Measurements from ENCODE around the gene TMEM106C.

The TMEM106C gene

DNA sequence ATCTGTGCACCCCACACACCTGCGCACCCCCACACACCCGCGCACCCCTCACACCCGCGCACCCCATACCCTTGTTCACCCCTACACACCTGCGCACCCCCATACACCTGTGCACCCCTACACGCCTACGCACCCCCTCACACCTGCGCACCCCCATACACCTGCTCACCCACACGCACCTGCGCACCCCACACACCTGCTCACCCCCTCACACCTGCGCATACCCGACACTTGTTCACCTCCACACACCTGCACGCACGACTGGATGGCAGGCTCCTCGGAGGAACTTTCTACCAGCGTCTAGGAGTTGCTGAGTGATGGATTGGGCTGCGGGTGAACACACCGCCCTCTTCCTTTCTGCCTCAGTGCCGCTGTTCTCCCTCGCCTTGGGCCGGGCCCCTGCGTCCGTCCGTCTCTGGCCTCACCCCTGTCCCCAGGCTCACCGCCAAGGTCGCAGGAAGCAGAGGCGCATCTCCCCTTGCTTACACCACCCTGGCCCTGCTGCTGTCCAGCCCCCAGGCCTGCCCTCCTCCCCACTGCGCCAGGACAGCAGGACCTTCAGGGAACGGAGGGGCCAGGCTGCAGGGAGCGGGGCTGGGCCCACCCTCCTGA is 20.7 kb upstream of the TMEM106C start:
- TF ChIP-seq GATA2 (IDR thresholded peaks at IDR 0.05; ENCODE audit: low read depth, low read length) (no peak), GATA3 (IDR thresholded peaks at IDR 0.05; ENCODE audit: low read depth, low read length) (no peak)

GRCh38 chr12:47943623-47944340 is 19.6 kb upstream of the TMEM106C start:
- TF ChIP-seq GATA3 (IDR thresholded peaks at IDR 0.05; ENCODE audit: low read depth, low read length) (no peak), GATA2 (IDR thresholded peaks at IDR 0.05; ENCODE audit: low read depth, low read length) (no peak)

GRCh38 chr12:47944685-47945340 is 18.6 kb upstream of the TMEM106C start:
- TF ChIP-seq GATA2 (IDR thresholded peaks at IDR 0.05; ENCODE audit: low read depth, low read length) (no peak), GATA3 (IDR thresholded peaks at IDR 0.05; ENCODE audit: low read depth, low read length) (no peak)

DNA sequence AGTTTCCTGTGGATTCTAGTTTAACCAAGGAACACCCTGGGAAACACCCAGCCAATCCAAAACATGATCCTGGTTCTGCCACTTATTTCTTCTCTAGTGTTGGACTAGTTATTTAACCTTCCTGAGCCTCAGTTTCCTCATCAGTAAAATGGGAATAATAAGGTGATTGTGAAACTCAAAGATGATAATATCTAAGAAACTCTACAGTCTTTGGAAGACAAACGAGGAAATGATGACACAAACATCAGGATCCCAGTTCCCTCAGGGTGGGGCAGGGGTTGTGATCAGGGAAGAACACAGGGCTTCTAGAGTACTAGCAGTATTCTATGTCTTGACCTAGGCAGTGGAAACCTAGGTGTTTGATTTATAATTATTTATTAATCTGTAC is 18.1 kb upstream of the TMEM106C start:
- TF ChIP-seq GATA3 (IDR thresholded peaks at IDR 0.05; ENCODE audit: low read depth, low read length), result no peak
- no peak for TF ChIP-seq GATA2 (IDR thresholded peaks at IDR 0.05; ENCODE audit: low read depth, low read length)

DNA sequence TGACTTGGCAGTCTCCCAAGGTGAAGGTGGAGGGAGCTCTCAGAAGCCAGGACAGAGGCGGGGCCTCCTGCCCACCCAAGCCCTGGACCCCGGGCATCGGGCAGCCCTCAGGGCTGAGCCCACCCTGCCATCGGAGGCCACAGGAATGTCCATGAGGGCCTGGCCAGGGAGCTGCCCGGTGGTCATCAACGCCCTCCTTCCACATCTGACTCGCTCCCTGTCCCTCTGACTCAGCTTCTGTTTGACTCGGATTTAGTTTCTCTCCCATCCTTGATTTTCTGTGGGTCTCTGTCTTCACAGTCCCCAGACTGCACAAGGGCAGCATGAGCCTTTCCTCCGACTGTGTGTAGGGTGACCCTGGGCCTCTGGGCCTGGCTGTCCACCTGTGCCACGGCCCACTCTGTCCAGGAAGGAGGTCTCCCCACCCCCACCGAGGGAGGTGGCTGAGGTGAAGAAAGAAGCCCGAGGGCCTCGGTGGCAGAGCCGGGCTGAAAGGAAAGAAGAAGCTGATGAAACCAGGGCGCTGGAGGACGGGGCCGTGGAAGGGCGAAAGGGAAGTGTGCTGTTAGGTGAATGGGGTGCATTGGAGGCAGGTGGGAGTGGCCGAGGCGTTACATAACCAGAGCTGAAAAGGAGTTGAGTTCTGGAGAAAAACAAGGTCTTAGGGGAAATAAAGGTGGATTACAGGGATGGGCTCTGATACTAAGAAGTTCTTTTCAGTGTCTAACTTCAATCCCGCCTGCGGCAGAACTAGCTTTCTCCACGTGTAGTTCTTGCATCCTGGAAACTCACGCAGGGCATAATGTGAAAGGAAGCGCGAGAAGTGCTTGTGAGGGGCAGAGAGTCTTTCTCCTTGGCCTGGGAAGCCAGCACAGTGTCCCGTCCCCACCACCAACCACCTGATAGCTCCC is 16.7 kb upstream of the TMEM106C start:
- TF ChIP-seq GATA3 (IDR thresholded peaks at IDR 0.05; ENCODE audit: low read depth, low read length), result no peak

DNA sequence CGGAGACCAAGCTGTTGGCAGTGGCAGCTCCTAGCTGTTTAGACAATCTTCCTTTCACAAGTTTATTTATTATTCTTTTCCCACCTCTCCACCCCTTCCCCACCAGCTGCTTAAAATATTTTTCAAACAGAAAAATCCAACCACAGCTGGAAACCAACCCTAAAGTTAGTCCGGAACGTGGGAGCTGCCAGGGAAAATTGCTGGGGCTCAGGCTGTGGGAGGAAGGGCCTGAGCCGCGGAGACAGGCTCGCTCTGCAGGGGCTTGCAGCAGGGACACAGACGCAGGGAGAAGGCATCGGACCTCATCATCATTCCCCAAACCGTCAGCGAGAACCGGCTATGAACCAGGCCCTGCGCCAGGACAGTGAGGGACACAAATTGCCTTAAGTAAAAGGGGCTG is 16.1 kb upstream of the TMEM106C start:
- no peak for TF ChIP-seq GATA2 (IDR thresholded peaks at IDR 0.05; ENCODE audit: low read depth, low read length)
- TF ChIP-seq GATA3 (IDR thresholded peaks at IDR 0.05; ENCODE audit: low read depth, low read length), result no peak

DNA sequence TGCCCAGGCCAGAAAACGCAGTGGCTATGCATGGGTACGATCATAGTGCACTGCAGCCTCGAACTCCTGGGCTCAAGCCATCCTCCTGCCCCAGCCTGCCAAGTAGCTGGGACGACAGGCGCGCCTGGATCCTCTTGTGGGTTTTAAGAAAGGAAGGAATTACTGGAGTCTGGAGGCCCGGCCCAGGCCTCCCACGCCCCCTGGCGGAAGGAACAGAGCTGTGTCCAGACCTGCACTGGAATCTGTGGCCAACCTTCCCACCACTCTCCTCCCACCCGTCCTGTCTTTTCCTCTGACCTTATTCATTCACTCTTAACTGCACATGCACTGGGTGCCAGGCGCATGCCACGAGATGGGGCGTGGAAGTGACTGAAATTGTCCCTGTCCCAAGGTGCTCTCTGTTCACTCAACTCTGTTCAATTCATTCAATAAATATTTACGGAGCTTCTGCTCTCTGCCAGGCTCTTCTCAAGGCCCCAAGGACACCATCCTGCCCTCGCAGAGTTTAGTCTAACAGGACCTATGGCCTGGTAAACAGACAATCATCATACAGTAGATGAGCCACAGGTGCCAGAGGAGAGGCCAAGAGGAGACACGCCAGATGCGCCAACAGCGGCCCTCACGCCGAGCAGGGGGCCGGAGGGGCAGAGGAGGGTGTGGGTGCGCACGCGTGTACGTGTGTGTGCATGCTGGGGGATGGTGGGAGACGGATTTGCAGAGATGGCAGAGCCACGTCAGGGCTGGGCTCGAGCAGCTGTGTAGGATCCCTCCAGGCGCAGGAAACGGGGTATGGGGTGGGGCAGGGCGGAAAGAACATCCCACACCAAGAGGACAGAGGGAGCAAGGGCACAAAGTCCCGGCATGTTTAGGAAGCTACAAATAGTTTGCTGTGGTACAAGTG is 13.7 kb upstream of the TMEM106C start:
- TF ChIP-seq GATA2 (IDR thresholded peaks at IDR 0.05; ENCODE audit: low read depth, low read length) (no peak), GATA3 (IDR thresholded peaks at IDR 0.05; ENCODE audit: low read depth, low read length) (no peak)

DNA sequence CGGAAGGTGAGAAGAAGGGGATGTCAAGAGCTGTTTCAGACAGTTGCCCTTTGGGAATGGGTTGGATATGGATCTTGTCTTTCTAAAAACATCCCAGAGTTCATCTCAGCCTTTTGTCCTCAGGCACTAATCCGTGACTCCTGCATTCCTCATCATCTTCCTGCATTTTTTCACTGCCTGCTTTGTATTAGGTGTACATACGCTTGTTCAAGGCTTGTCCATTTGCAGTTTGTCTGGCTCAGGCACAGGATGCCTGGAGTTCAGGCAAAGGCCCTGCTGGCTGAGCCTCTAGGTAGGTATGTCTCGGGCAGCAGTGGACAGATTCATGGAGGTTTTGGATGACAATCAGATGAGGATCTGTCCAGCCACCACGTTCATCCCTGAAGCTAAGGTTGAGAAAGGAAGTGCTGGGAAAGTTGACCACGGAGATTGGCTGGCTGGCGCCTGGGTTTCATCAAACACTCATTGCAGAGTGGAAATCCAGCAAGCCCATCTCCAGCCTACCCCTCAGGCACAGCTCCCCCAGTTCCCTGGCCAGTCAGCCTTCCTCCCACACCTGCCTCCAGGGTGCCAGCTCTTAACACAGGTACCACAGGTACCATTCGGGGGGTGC is 12.4 kb upstream of the TMEM106C start:
- TF ChIP-seq GATA2 (IDR thresholded peaks at IDR 0.05; ENCODE audit: low read depth, low read length), result no peak; the same call in 1 of the 2 replicates
- TF ChIP-seq GATA3 (IDR thresholded peaks at IDR 0.05; ENCODE audit: low read depth, low read length), result no peak

DNA sequence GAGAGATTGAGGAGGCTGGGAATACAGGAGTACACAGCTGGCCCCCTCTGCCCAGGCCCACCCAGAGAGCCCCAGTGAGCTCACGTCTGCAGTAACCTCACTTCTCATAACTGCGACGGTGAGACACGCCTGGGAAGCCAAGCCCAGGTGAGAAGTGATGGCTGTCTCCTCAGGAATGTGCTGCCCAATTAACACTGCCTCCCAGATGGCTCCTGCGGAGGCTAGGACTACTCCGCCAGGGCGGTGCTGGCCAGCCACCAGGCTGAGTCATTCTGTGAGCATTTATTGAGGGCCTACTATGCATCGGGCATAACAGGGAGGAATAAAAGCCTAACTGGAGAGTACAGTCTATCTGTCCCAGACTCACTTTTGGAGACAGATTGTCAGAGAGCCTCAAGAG is 9.3 kb upstream of the TMEM106C start:
- TF ChIP-seq GATA2 (IDR thresholded peaks at IDR 0.05; ENCODE audit: low read depth, low read length) (no peak), GATA3 (IDR thresholded peaks at IDR 0.05; ENCODE audit: low read depth, low read length) (no peak)

DNA sequence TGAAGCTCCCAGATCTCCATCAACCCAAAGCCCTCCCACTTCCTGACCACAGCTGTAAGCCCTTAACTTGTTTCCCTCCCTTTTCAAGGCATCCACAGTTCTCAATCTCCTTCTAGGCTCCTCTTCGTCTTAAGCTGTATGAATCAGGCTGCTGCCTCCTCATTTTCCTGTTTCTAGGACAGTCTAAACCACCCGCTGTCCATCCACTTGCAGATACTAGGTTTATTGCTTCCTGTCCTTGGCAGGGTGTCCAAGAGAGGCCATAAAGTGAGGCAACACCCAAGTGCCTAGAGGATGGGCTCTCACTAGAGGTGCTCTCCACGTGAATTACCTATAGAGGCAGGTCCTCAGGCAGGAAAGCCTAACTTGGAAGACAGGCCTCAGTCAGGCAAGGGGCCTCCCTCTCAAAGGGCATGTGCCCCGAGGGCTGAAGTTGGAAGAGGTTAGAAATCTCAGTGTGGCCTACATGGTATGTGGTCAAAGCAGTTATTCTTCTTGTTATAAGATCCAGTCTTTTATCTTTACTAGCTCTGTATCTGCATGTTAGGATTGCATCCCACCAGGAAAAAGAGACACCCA is 8.8 kb upstream of the TMEM106C start:
- no peak for TF ChIP-seq GATA3 (IDR thresholded peaks at IDR 0.05; ENCODE audit: low read depth, low read length)
- TF ChIP-seq GATA2 (IDR thresholded peaks at IDR 0.05; ENCODE audit: low read depth, low read length), result no peak

DNA sequence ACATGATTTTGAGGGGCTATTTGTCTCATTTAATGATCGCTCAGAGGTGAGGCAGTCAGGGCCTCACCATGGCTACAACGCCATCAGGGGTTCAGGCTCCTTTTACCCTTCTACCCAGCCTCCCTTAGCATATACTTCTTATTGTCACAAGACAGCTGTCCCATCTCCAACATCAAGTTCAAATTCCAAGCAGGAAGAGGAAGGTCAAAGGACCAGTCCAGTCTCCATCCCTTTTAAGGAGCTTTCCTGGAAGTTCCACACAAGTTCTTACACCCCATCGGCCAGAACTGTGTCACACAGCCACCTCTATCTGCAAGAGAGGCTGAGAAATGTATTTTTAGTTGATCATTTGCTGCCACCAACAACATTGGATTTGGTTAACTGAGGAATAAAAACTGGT is 8.3 kb upstream of the TMEM106C start:
- TF ChIP-seq GATA2 (IDR thresholded peaks at IDR 0.05; ENCODE audit: low read depth, low read length), result no peak
- TF ChIP-seq GATA3 (IDR thresholded peaks at IDR 0.05; ENCODE audit: low read depth, low read length), result no peak

DNA sequence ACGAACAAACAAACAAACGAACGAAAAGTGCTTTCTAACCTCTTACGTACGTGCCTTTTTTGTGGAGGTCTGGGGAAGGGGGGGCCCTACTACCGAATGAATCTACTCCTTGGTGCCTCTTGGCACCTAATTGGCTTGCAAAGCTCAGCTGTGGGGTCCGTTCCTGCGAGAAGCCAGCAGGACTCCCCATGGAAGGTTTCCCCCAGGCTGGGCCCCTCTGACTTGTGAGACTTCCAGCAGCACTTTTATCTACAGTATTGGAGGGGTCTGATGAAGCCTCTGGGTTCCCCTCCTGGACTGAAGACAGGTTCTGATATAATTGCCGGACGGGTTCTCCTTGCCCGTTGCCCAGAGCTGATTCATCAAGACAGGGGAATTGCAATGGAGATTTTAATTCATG is 1.2 kb upstream of the TMEM106C start:
- TF ChIP-seq GATA3 (IDR thresholded peaks at IDR 0.05; ENCODE audit: low read depth, low read length) (no peak), GATA2 (IDR thresholded peaks at IDR 0.05; ENCODE audit: low read depth, low read length) (no peak)

Data from SH-SY5Y (cell line).